Right lobe of liver (tissue), 6 donors: ENCODE results near the gene CAMKV. TPM values are rescaled to one million over a fixed set of nuclear protein-coding genes. Genes with fewer than 3 reads are reported as not detected.
"Not testable (repeated sequence)": the region's sequence is repeated elsewhere in the genome, so short reads cannot be mapped to it uniquely, and the experiment has no call there.

Experiments
- ATAC-seq, 4 donors: fragments of 200-7000 bp; cut with Tn5 transposase; one replicate each; pipeline ENCODE4 v1.9.1; 2020; ENCODE audit warnings: mild to moderate bottlenecking in 4 of 4, moderate library complexity in 4 of 4
- DNase-seq, 3 donors: peaks; one replicate each; pipeline ENCODE4 v3.0.0-alpha.2; 2020
- H3K27ac ChIP-seq, 3 donors: fragments of 200-600 bp; one replicate each; pipeline ENCODE4 v1.8.0; 2022
- H3K27me3 ChIP-seq, 2 donors: fragments of 200-600 bp; one replicate each; pipeline ENCODE4 v1.8.0; 2022
- H3K36me3 ChIP-seq, 4 donors: fragments of 200-600 bp; sonication (generic) in 1 of 4; one replicate each; pipeline versions ENCODE4 v1.5.1 to v1.8.0; 2017 to 2022; ENCODE audit warnings: control low read depth in 1 of 4
- H3K4me1 ChIP-seq, 4 donors: fragments of 200-600 bp; sonication (generic) in 1 of 4; one replicate each; pipeline versions ENCODE4 v1.5.1 to v1.8.0; 2017 to 2022; ENCODE audit warnings: control low read depth in 1 of 4
- H3K4me3 ChIP-seq, 3 donors: fragments of 200-600 bp; one replicate each; pipeline ENCODE4 v1.8.0; 2022
- H3K9me3 ChIP-seq, 4 donors: fragments of 200-600 bp; sonication (generic) in 1 of 4; one replicate each; pipeline versions ENCODE4 v1.5.1 to v1.8.0; 2017 to 2022; ENCODE audit warnings: control low read depth in 1 of 4
- CTCF ChIP-seq, 4 donors: fragments of 200-600 bp in 3 of 4; fragments of 450-650 bp in 1 of 4; IDR thresholded peaks; one replicate each; pipeline versions ENCODE4 v1.5.1 to v1.8.0; 2016 to 2022; ENCODE audit warnings: antibody characterized with exemption in 4 of 4, mild to moderate bottlenecking in 2 of 4
- POLR2A ChIP-seq: fragments of 450-650 bp; IDR thresholded peaks from one replicate; pipeline ENCODE4 v1.6.1; 2017; ENCODE audit warnings: antibody characterized with exemption, mild to moderate bottlenecking
- WGBS: methylation state at CpG from one replicate; pipeline ENCODE4 v1.1.6; 2018; ENCODE audit warnings: low coverage, low lambda C conversion rate; ENCODE audit not compliant: insufficient coverage; ENCODE audit errors: missing lambda C conversion rate; 5-methylcytosine and 5-hydroxymethylcytosine counted together
- intact Hi-C, 2 donors: fragments of 100-400 bp; cut with DNase I; formaldehyde crosslinking; loops; one replicate each; pipeline versions ENCODE4 v1.11.2 to v1.14.1; 2022
- total RNA-seq, 6 experiments: library from RNA; depleted of rRNA in 2 of 6; stranded (reverse); fragments of >200 nt in 2 of 6; fragmentation: NEBNext Ultra II Directional in 3 of 6; extraction: Animal tissue kit (Norgen Biotek cat#: 25700) in 3 of 6; gene quantifications; one replicate each; pipeline versions ENCODE4 v1.1.0 to v1.2.4, GENCODE V29; 2016 to 2023
- donor health status: DM: no; HTN: yes; CAD: no.
- donor health status: DM: no; HTN: no; CAD: no.
- donor health status: DM: no; HTN: no; CAD: no.
- donor health status: DM: no; HTN: yes; CAD: no.
- donor health status: DM: no; HTN: yes; CAD: no.

The CAMKV gene
- total RNA-seq, 6 experiments from 2014 or later = not detected

GRCh38 chr3:49906073-49906743, 36.5 kb upstream of the CAMKV start:
- Histone ChIP-seq H3K4me1 (peaks cover 0 to 4% (median 0%) of the 10 kb centered on the region in 4 donors), H3K27ac (no peak overlapping the region)
- intact Hi-C loops = loop anchor here in 1 of 2 donors (10.0 kb wide), 2 partner anchors 61 to 101 kb away; partner anchors contain the start of gene INKA1

GRCh38 chr3:49904448-49904847, 34.7 kb upstream of the CAMKV start:
- H3K27me3 ChIP-seq, H3K36me3 ChIP-seq, ATAC-seq, H3K27ac ChIP-seq, H3K4me3 ChIP-seq, H3K9me3 ChIP-seq, DNase-seq, H3K4me1 ChIP-seq: not testable (repeated sequence)
- WGBS = 100% methylated on average over 2 of the region's 13 CpGs
- intact Hi-C loops = loop anchor here in 1 of 2 donors (10.0 kb wide), 2 partner anchors 60 to 100 kb away; partner anchors contain the start of gene INKA1

More at GRCh38 chr3:49906073-49906743, 36.5 kb upstream of the CAMKV start:
- ATAC-seq (peak; percentile 56 to 74 (median 58)), DNase-seq (peak in 1 of 3 donors; percentile 58)
- Histone ChIP-seq H3K27me3 (no peaks in the 10 kb centered on the region), H3K4me3 (peak overlapping the region in 1 of 3 donors; percentile 21), H3K9me3 (no peaks in the 10 kb centered on the region), H3K36me3 (peaks cover 0 to 5% (median 0%) of the 10 kb centered on the region in 4 donors)
- TF ChIP-seq CTCF (IDR thresholded peaks at IDR 0.05) (peak; percentile 52 to 69 (median 58)), POLR2A (no peak)
- 18% methylated on average over 6 of the region's 15 CpGs for WGBS

- Histone ChIP-seq H3K9me3 (no peaks in the 10 kb centered on the region), H3K4me1 (peaks cover 0 to 8% (median 0%) of the 10 kb centered on the region in 4 donors), H3K27me3 (no peaks in the 10 kb centered on the region), H3K27ac (no peak within 1 kb of the TSS), H3K4me3 (peak within 1 kb of the TSS; percentile 21 to 36 (median 21)), H3K36me3 (no peaks in the 10 kb centered on the region)
- intact Hi-C loops = loop anchor here in 1 of 2 donors (10.0 kb wide), 2 partner anchors 59 to 99 kb away; partner anchors contain the start of gene INKA1
- peak; percentile 72 to 86 (median 84) for ATAC-seq
- no peak for TF ChIP-seq CTCF (IDR thresholded peaks at IDR 0.05)
- TF ChIP-seq POLR2A = no peak
- WGBS = 77% methylated on average over 16 of the region's 65 CpGs
- peak; percentile 74 to 83 (median 79) for DNase-seq
Observed at GRCh38 chr3:49903451-49904424, 34.0 kb upstream of the CAMKV start, which contains the start of gene MST1R. Gene MST1R (minus strand): TSS chr3:49903873. CDS start chr3:49903609, 264 bp downstream.

- Histone ChIP-seq H3K9me3 (no peaks in the 10 kb centered on the region), H3K36me3 (no peaks in the 10 kb centered on the region), H3K27me3 (no peaks in the 10 kb centered on the region), H3K4me3 (no peak overlapping the region), H3K27ac (no peak overlapping the region), H3K4me1 (peaks cover 0 to 8% (median 0%) of the 10 kb centered on the region in 4 donors)
- WGBS = 95% methylated on average over 6 of the region's 44 CpGs
- DNase-seq (peak in 1 of 3 donors; percentile 56), ATAC-seq (no peak)
- TF ChIP-seq POLR2A (no peak), CTCF (IDR thresholded peaks at IDR 0.05) (no peak)
- intact Hi-C loops = loop anchor here in 1 of 2 donors (10.0 kb wide), 2 partner anchors 58 to 98 kb away; partner anchors contain the start of gene INKA1
Observed at GRCh38 chr3:49902511-49903345, 33.0 kb upstream of the CAMKV start.
